LHCN-M2 (cell line): Measurements from ENCODE around the gene NUDT9. TPM values are rescaled to one million over a fixed set of nuclear protein-coding genes. Genes with fewer than 3 reads are reported as not detected.
"Not testable (repeated sequence)": the region's sequence is repeated elsewhere in the genome, so short reads cannot be mapped to it uniquely, and the experiment has no call there.

Source experiments
- DNase-seq: peaks from one replicate; pipeline ENCODE4 v3.0.0-alpha.2; 2012; ENCODE audit warnings: low read depth
- total RNA-seq: library from RNA; depleted of rRNA; stranded (reverse); fragments of >200 nt; gene quantifications from 2 replicates; pipeline ENCODE4 v1.2.3, GENCODE V29; 2014

Gene NUDT9
- total RNA-seq, 1 experiment from 2014 or later, result 11.8 TPM

DNA sequence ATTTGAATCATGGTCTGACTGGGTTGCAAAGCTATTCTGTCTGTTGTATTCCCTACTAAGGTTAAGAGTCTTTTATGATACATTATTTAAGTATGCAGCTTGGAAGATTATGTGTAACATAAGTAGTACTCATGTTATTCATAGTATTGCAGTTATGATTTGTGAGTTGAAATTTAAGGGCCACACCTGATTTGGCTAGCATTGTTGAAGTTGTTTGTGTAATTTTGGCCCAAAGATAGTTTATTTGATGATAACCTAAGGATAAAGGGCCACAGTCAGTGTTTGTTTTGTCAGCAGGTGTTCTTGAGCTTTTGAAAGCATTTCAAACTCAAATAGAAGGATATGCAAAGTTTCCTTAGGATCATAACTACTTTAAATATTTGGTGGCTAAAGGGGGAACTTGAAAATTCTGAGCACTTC is 38.9 kb downstream of the NUDT9 start:
- no peak for DNase-seq

GRCh38 chr4:87462102-87462501 is 39.7 kb downstream of the NUDT9 start:
- DNase-seq, result no peak

GRCh38 chr4:87465739-87466366 is 43.5 kb downstream of the NUDT9 start:
- DNase-seq, result peak; percentile 53

DNA sequence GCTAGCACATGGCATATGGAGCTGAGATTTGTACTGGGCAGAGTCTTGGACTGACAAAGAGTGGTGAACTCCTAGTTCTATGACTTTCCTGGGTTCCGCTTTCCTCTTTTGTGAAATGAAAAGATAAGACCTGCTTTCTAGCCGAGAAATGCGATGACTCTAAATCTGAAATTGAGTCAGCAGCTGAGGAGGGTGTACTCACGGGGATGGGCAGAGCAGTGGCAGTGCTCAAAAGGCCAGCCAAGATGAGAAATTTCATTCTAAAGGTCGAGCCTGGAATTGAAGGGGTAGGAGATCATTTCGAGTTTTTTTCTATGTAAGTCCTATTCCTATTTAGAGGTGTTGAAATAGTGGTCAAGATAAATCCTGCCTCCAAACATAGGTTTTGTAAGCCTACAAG is 47.0 kb downstream of the NUDT9 start:
- no peak for DNase-seq

DNA sequence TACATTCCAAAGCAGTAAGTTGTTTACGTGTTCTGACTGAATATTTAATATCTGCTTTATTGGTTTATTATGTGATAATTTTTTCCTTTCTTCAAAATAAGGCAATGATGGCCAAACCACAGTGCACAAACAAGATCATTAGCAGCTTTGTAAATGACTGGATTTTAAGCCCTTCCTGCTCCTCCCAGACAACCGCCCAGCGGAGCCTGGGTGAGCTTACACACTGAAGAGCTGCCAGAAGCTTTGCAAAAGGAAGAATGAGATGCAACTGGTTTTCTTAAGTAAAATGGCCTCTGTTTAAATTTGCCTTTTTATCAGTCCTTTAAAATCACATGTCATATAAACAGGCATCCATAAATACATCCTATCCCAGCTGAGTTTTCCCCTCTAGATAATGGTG is 54.6 kb downstream of the NUDT9 start:
- no peak for DNase-seq

DNA sequence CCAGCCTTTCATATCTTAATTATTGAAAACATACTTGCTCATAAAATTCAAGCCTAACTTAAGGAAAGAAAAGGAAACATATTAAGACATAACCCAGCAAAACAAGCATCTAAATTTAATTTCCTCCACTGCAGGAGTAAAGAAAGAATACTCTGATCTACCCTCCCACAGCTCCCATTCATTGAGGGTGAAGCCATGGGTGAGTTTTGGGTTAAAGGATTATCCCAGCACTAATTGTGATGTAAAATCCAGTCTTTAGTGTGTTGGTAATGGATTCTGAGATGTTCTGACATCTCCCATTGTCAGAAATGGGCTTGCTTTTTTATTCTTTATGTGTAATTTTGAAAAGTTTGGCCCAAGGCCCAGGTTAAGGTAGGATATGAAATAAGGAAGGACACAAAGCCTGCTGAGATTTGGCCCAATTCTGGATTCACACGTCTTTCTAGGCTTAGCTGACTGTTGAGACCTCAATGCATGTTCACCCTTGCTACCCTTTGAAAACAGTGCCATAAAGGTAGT is 56.4 kb downstream of the NUDT9 start:
- no peak for DNase-seq

DNA sequence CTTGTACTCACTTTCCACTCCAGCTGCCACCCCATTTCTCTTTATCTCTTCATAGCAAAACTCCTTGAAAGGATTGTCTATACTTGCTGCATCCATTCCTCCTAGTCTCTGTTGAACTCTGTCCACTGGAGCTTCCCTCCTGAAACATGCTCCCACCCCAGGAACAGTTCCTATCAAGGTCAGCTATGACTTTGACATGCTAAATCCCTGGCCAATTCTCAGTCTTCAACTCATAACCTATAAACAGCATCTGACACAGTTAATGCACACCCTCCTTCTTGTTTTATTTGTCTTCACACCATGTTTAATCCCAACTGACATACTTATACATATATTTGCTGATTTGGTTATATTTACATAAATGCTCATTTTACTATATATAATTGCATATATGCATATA is 59.0 kb downstream of the NUDT9 start:
- no peak for DNase-seq

DNA sequence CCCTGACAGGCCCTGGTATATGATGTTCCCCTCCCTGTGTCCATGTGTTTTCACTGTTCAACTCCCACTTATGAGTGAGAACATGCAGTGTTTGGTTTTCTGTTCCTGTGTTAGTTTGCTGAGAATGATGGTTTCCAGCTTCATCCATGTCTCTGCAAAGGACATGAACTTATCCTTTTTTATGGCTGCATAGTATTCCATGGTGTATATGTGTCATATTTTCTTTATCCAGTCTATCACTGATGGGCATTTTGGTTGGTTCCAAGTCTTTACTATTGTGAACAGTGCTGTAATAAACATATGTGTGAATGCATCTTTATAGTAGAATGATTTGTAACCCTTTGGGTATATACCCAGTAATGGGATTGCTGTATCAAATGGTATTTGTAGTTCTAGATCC is 60.9 kb downstream of the NUDT9 start:
- not testable (repeated sequence) for DNase-seq

DNA sequence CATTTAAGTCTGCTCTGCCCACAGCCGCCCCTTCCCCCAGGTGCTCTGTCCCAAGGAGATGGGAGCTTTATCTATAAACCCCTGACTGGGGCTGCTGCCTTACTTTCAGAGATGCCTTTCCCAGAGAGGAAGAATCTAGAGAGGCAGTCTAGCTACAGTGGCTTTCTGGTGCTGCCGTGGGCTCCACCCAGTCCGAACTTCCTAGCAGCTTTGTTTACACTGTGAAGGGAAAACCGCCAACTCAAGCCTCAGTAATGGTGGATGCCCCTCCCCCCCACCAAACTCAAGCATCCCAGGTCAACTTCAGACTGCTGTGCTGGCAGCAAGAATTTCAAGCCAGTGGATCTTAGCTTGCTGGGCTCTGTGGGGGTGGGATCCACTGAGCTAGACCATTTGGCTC is 66.3 kb downstream of the NUDT9 start:
- DNase-seq, result not testable (repeated sequence)

DNA sequence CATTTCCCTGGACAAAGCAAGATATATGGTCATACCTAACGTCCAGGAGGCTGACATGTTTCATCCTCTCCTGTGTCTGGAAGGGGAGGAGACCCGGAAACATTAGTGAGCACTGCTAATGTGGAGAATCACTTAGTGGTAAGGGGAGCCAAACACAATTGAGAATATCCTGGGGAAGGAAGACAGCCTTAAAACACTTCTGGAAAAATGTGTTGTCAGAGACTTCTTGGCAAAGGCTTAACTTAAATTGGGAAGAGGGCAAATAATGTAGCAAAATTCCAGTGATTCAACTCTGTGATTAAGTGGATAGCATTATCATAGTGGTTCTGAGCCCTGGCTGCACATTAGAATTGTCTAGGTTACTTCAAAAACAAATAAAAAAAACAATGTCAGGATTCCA is 67.3 kb downstream of the NUDT9 start:
- DNase-seq, result no peak

GRCh38 chr4:87490664-87491369 is 68.4 kb downstream of the NUDT9 start:
- no peak for DNase-seq

GRCh38 chr4:87491436-87491835 is 69.1 kb downstream of the NUDT9 start:
- DNase-seq, result no peak

GRCh38 chr4:87491851-87492250 is 69.5 kb downstream of the NUDT9 start:
- DNase-seq, result not testable (repeated sequence)

DNA sequence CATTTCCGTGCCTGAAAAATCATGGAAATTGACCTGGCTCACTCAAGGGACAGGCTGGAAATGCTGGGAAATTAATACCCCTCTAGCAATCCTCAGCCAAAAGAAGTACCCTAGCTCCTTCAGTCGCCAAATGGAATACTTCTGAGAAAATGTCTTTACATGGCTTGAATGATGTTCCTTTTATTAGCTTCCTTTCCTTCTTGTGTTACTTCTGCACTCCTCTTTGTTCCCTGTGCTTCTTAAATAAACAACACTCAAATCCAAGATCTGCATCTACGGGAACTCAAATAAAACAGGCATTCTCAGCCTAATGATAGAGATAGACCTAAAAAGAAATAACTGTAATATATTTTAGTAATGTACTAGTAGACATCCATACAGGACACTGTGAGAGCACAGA is 70.7 kb downstream of the NUDT9 start:
- no peak for DNase-seq

DNA sequence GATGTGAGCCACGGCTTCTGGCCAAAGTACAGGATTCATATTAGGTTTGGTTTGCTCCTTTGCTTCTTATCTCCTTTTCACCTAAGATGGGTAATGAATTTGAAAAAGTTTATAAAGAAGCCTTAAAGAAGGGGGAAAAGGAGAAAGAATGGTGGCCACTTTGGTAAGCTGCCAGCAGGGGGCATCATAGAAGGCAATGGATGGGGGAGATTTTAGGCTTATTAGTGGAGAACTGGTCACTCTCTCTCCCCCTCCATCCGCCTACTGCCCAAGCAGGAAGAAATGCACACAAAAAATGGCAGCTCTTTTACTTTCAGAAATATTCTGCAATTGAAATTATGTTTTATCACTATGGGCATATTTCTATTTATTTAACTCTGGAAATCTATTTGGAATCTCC is 74.8 kb downstream of the NUDT9 start:
- peak; percentile 21 for DNase-seq

DNA sequence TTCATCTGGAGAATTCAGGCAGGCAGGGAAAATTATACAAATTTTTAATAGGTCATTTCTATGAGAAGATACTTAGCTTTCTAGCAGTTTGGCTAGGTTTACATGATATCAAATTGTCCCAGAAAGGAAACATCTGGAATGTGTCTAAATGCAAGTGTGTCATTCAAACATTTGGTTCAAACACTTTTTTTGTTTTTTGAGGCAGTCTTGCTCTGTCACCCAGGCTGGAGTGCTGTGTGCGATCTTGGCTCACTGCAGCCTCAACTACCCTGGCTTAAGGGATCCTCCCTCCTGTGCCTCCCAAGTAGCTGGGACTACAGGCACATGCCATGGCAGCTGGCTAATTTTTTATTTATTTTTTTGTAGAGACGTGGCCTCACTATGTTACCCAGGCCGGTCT is 75.2 kb downstream of the NUDT9 start:
- no peak for DNase-seq

DNA sequence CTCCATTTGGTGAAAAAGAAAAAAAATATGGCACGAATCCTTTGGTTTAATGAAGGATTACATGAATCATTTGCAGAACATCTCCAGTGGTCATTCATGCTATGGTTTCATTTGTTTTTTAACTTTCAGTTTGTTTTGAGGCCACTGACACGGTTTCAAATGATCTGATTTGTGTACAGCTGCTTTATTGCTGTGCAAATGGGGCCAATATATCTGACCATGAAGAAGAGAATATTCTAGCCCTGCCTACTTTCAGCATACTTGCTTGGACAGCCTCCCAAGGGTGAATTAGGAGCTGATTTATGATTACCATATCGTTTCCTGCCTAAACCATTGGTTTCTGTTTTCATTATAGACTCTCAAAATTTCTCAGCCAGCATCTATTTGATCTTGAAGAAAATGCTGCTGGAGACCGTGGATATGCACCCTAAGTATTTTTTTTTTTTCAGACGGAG is 76.1 kb downstream of the NUDT9 start:
- DNase-seq, result peak; percentile 56

DNA sequence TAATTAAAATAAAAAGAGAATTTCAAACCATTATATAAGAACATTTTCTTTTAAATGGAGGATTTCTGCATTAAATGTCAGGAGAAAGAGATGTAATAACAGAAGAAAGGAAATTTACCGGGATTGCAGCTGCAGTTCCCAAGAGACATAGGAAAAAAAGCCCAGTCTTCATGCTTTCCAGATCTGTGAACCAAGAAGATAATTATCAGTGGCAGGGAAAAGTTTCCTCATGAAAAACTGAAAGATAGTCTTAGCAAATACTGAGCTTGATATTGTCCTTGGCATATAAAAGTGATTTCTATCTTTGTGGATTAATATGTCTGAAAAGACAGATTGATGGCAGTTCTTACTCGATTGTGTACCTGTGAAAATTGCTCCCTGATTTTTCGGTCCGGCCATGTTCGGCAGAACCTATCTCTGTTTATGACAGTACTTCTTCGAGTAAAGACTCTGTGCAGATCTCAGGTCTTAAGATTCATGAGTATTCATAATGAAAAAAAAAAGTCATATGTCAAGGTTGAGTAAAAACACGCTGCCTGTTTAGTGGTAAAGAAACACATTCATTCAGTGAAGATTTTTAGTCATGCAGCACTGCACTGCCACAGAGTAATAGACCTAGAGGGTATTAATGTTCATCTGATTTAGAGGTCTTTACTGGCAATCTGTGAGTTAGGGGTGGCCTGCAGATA is 77.2 kb downstream of the NUDT9 start:
- DNase-seq, result no peak

DNA sequence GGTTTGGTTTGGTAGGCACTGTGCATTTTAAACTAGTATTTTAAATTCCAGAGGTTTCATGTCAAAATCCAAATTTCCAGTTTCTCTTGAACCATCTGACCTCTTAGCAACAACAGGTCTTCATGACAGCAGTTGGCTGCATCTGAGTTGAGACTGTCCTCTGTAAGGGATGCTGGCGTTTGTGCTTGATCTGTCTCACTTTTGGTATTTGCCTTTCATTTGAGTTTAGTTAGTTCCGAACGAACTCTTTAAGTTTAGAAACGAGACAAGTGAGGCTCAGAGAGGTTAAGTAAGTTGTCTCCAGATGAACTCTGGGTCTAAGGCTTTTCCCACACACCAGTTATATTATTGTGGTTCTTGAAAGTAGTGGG is 77.7 kb downstream of the NUDT9 start:
- DNase-seq, result no peak

- peak; percentile 63 for DNase-seq
These were observed 80.3 kb downstream of the NUDT9 start for GRCh38 chr4:87502580-87503238.

DNA sequence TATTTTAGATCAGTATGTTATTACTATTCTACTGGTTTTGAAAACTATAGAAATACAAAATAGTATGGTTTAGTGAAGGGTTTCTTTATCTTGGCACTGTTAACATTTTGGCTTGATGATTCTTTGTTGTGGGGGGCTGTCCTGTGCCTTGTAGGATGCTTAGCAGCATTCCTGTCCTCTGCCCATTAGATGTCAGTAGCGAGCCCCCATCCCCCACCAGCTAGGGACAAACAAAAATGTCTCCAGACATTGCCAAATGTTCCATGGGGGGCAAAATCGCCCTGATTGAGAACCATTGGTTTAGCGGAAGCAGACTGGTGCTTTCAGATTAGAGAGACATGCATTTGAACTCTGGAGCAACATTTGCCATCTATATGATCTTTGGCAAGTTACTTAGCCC is 83.5 kb downstream of the NUDT9 start:
- DNase-seq, result peak; percentile 35
